Cardiac fibroblast (primary cell): ENCODE measurements around the gene PPP1R3G.

Experiments used
- DNase-seq, 2 donors: peaks; one replicate each; pipeline versions ENCODE4 v3.0.0 to v3.0.0-alpha.2; 2010; ENCODE audit warnings: low read depth in 2 of 2
- H3K4me3 ChIP-seq, 2 donors: replicated peaks in 1 of 2; 1 replicate in 1 of 2; 2 replicates in 1 of 2; pipeline ENCODE4 v1.5.1; 2011; ENCODE audit warnings: low read depth in 2 of 2, low read length in 2 of 2, mild to moderate bottlenecking in 2 of 2, moderate library complexity in 1 of 2
- CTCF ChIP-seq: IDR thresholded peaks from one replicate; pipeline ENCODE4 v1.5.1; 2011; ENCODE audit warnings: low read depth, mild to moderate bottlenecking, low read length, inconsistent platforms

PPP1R3G gene

DNA sequence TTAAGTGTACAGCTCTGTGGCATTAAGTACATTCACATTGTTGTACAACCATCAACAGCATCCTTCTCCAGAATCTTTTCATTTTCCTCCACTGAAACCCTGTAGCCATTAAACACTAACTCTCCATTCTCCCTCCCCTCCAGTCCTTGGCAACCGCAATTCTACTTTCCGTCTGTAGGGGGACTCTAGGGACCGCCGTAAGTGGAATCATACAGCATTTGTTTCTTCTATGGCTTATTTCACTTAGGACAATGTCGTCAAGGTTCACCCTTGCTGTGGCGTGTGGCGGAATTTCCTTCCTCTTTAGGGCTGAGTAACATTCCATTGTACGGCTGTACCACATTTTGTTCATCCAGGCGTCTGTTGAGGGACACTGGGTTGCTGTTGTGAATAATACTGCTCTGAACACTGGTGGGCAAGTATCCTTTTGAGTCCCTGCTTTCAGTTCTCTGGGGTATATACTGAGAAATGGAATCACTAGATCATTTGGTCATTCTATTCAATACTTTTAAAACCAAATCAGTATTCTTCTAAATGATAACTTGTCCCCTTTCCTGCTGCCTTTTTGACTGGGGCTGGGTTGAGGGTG lies 50.7 kb downstream of the PPP1R3G start:
- peak; percentile 80 for TF ChIP-seq CTCF
- no peak overlapping the region for H3K4me3 ChIP-seq
- peak; percentile 58 to 69 for DNase-seq

DNA sequence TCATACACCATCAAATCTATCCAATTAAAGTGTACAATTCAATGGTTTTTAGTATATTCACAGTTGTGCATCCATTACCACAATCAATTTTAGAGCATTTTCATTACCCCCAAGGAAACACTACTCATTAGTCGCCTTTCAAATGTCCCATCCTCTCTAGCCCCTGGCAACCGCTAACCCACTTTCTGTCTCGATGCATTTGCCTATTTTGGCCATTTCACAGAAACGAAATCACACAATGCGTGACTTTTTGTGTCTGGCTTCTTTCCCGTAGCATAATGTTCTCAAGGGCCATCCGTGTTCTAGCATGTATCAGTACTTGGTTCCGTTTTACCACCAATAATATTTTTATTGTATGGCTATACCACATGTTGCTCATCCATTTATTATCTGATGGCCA lies 51.7 kb downstream of the PPP1R3G start:
- no peak for TF ChIP-seq CTCF
- no peak overlapping the region for H3K4me3 ChIP-seq
- DNase-seq: no peak
